HG03097 (cell line): ENCODE measurements around the gene PSMD8.
"Not testable (repeated sequence)": the region's sequence is repeated elsewhere in the genome, so short reads cannot be mapped to it uniquely, and the experiment has no call there.

Experiments used
- ATAC-seq: cut with Tn5 transposase; IDR thresholded peaks from one replicate; pipeline ENCODE4 v1.9.1; 2021; ENCODE audit not compliant: unreplicated experiment, low FRiP score

PSMD8 gene

GRCh38 chr19:38405276-38405675, 30.9 kb downstream of the PSMD8 start:
- no peak for ATAC-seq

GRCh38 chr19:38409631-38410133, 35.3 kb downstream of the PSMD8 start:
- ATAC-seq: no peak

DNA sequence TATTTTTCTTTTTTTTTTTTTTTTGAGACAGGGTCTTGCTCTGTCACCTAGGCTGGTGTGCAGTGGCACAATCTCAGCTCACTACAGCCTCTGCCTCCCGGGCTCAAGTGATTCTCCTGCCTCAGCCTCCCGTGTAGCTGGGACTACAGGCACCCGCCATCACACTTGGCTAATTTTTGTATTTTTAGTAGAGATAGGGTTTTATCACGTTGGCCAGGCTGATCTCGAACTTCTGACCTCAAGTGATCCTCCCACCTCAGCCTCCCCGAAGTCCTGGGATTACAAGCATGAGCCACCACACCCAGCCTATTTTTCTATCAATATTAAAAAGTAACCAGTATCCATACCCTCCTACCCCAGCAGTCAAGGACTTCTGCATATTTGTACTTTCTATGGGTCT, 36.0 kb downstream of the PSMD8 start:
- ATAC-seq: not testable (repeated sequence)

GRCh38 chr19:38411041-38411712, 36.8 kb downstream of the PSMD8 start:
- no peak for ATAC-seq

- ATAC-seq: not testable (repeated sequence)
Measured at GRCh38 chr19:38411898-38412297, 37.5 kb downstream of the PSMD8 start.

GRCh38 chr19:38412491-38412890, 38.1 kb downstream of the PSMD8 start:
- no peak for ATAC-seq

DNA sequence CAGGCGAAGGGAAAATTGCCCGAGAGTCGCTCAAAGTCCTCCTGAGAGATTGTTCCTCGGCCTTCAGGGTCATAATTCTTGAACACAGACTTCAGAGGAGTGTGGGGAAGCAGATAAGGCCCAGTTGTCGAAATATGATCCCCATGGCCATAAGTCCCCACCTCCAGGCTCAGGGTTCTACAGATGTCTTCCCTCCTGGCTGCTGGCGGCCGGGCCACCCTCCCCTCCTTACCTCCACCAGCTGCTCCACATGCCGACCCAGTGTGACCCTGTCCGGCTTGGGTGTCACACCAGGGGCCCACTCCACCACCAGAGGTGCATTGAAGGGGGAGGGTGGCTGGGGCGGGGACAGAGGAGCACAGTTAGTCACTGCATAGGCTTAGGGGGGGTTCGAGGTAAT, 38.6 kb downstream of the PSMD8 start:
- ATAC-seq: no peak

- no peak for ATAC-seq
Measured at GRCh38 chr19:38413416-38413815, 39.0 kb downstream of the PSMD8 start.

- no peak for ATAC-seq
Measured at GRCh38 chr19:38417146-38417543, 42.8 kb downstream of the PSMD8 start.

DNA sequence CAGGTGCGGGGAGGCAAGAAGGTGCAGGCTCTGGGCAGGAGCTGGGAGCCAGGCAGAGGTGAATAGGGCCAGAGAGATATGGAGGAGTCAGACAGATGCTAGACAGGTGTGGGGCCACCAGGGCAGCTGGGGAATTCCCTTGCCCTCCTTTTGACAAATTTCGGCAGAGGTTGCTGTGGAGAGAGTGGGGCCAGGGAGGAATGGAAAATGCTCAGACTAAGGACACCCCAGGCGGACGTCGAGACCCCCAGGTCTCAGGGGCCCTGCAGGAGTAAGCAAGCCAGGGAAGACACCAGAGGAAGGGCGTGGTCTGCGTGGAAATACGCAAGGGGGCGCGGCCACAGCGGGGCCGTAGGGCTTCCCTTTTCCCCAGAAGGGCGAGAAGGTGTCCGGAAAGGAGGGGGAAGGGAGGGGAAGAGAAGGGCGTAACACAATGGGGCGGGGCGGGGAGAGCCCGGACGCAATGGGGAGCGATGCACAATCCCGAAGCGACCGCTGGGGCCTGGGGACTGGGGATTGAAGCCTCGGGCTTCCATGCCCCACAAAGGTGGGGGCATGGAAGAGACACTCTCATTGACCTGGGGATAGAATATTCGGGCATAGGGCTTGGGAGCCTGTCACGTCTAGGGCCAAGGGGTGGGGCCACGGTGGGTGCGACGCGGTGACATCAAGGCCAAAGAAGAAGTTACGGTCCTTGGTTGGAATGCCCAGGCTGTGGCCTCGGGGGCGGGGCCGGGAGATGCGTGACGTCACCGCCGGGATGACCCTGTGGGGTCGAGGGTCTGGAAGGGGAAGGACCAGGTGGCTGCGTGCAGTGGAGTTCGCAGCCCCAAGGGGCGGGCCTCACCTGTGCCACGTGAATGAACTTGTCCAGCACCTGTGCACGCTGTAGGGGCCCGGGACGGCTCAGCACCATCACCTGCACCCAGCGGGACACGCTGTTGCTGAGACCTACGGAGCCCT, 43.5 kb downstream of the PSMD8 start:
- no peak for ATAC-seq

- ATAC-seq: no peak
Measured at GRCh38 chr19:38420935-38421334, 46.6 kb downstream of the PSMD8 start.

DNA sequence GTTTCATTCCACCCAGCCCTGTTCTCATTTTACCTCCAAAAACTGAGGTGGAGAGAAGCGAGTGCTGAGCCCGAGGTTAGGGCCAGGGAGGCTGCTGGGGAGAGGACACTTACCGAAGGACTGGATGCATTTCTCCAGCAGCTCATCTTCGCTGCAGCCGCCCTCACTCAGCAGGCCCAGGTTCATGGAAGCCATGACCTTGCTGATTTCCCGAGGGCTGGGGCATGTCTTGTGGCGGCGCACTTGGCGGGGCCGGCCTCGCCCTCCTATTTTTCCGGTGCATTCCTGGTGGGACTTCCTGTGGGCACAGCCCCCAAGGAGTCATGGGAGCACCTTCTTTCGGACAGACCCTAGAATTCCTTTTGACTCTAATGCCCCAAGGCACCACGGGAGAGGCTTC, 47.5 kb downstream of the PSMD8 start:
- no peak for ATAC-seq

- ATAC-seq: no peak
Measured at GRCh38 chr19:38422438-38422837, 48.1 kb downstream of the PSMD8 start.

- ATAC-seq: no peak
Measured at GRCh38 chr19:38424272-38424671, 49.9 kb downstream of the PSMD8 start.

GRCh38 chr19:38425222-38425809, 50.9 kb downstream of the PSMD8 start:
- ATAC-seq: no peak

- ATAC-seq: no peak
Measured at GRCh38 chr19:38425810-38426466, 51.6 kb downstream of the PSMD8 start, which contains the start of gene RASGRP4. TSS of gene RASGRP4 (minus strand) at chr19:38426219. CDS start at chr19:38426091, 128 bp downstream.

- not testable (repeated sequence) for ATAC-seq
Measured at GRCh38 chr19:38427035-38427677, 52.8 kb downstream of the PSMD8 start.

GRCh38 chr19:38429055-38429810, 54.9 kb downstream of the PSMD8 start:
- no peak for ATAC-seq

- no peak for ATAC-seq
Measured at GRCh38 chr19:38429811-38430156, 55.4 kb downstream of the PSMD8 start.
